Measurements from ENCODE around the gene ARV1.
"Not testable (repeated sequence)": the region's sequence is repeated elsewhere in the genome, so short reads cannot be mapped to it uniquely, and the experiment has no call there.

The ARV1 gene

GRCh38 chr1:231044588-231044987, 65.7 kb downstream of the ARV1 start:
- H3K27ac ChIP-seq (ENCODE audit: low read depth, low read length), result no peak overlapping the region
- H3K36me3 ChIP-seq (ENCODE audit: control insufficient read depth, insufficient read depth, low read length), result no peaks in the 10 kb centered on the region
- H3K9ac ChIP-seq (ENCODE audit: low read length), result no peak overlapping the region
- peaks cover 84% of the 10 kb centered on the region for H3K27me3 ChIP-seq (ENCODE audit: control insufficient read depth, insufficient read depth, low read length)
- peaks cover 2% of the 10 kb centered on the region; the same call in 1 of the 2 replicates for H3K4me1 ChIP-seq (ENCODE audit: control insufficient read depth, insufficient read depth, low read length)
- H3K9me3 ChIP-seq (ENCODE audit: control insufficient read depth, insufficient read depth, low read depth, low read length), result peaks cover 4% of the 10 kb centered on the region; the same call in 1 of the 2 replicates
- no peak overlapping the region for H3K4me3 ChIP-seq (ENCODE audit: low read depth, low read length)

GRCh38 chr1:231045286-231045685, 66.4 kb downstream of the ARV1 start:
- no peak overlapping the region for H3K4me3 ChIP-seq (ENCODE audit: low read depth, low read length)
- H3K27ac ChIP-seq (ENCODE audit: low read depth, low read length), result no peak overlapping the region

GRCh38 chr1:231045921-231046729, 67.2 kb downstream of the ARV1 start:
- H3K27me3 ChIP-seq (ENCODE audit: control insufficient read depth, insufficient read depth, low read length), result peaks cover 70% of the 10 kb centered on the region
- H3K4me1 ChIP-seq (ENCODE audit: control insufficient read depth, insufficient read depth, low read length); H3K27ac ChIP-seq (ENCODE audit: low read depth, low read length); H3K36me3 ChIP-seq (ENCODE audit: control insufficient read depth, insufficient read depth, low read length); H3K9me3 ChIP-seq (ENCODE audit: control insufficient read depth, insufficient read depth, low read depth, low read length); H3K9ac ChIP-seq (ENCODE audit: low read length); H3K4me3 ChIP-seq (ENCODE audit: low read depth, low read length): not testable (repeated sequence)

More at GRCh38 chr1:231045286-231045685, 66.4 kb downstream of the ARV1 start:
- Histone ChIP-seq H3K9ac (ENCODE audit: low read length) (no peak overlapping the region), H3K4me1 (ENCODE audit: control insufficient read depth, insufficient read depth, low read length) (peaks cover 2% of the 10 kb centered on the region; the same call in 1 of the 2 replicates), H3K9me3 (ENCODE audit: control insufficient read depth, insufficient read depth, low read depth, low read length) (peaks cover 4% of the 10 kb centered on the region; the same call in 1 of the 2 replicates), H3K36me3 (ENCODE audit: control insufficient read depth, insufficient read depth, low read length) (no peaks in the 10 kb centered on the region), H3K27me3 (ENCODE audit: control insufficient read depth, insufficient read depth, low read length) (peaks cover 78% of the 10 kb centered on the region)

- Histone ChIP-seq H3K4me1 (ENCODE audit: control insufficient read depth, insufficient read depth, low read length) (no peaks in the 10 kb centered on the region), H3K27me3 (ENCODE audit: control insufficient read depth, insufficient read depth, low read length) (peaks cover 63% of the 10 kb centered on the region), H3K36me3 (ENCODE audit: control insufficient read depth, insufficient read depth, low read length) (no peaks in the 10 kb centered on the region), H3K9me3 (ENCODE audit: control insufficient read depth, insufficient read depth, low read depth, low read length) (peaks cover 4% of the 10 kb centered on the region; the same call in 1 of the 2 replicates), H3K9ac (ENCODE audit: low read length) (no peak overlapping the region), H3K27ac (ENCODE audit: low read depth, low read length) (no peak overlapping the region), H3K4me3 (ENCODE audit: low read depth, low read length) (no peak overlapping the region)
These were observed 68.0 kb downstream of the ARV1 start for GRCh38 chr1:231046730-231047395.

- H3K27me3 ChIP-seq (ENCODE audit: control insufficient read depth, insufficient read depth, low read length), result peaks cover 56% of the 10 kb centered on the region
These were observed 68.6 kb downstream of the ARV1 start for GRCh38 chr1:231047529-231047928.

GRCh38 chr1:231048419-231048818, 69.5 kb downstream of the ARV1 start:
- H3K36me3 ChIP-seq (ENCODE audit: control insufficient read depth, insufficient read depth, low read length); H3K4me1 ChIP-seq (ENCODE audit: control insufficient read depth, insufficient read depth, low read length); H3K27ac ChIP-seq (ENCODE audit: low read depth, low read length); H3K9me3 ChIP-seq (ENCODE audit: control insufficient read depth, insufficient read depth, low read depth, low read length); H3K4me3 ChIP-seq (ENCODE audit: low read depth, low read length); H3K9ac ChIP-seq (ENCODE audit: low read length): not testable (repeated sequence)
- peaks cover 48% of the 10 kb centered on the region for H3K27me3 ChIP-seq (ENCODE audit: control insufficient read depth, insufficient read depth, low read length)

More at GRCh38 chr1:231047529-231047928, 68.6 kb downstream of the ARV1 start:
- not testable (repeated sequence) for H3K36me3 ChIP-seq (ENCODE audit: control insufficient read depth, insufficient read depth, low read length); H3K27ac ChIP-seq (ENCODE audit: low read depth, low read length); H3K4me1 ChIP-seq (ENCODE audit: control insufficient read depth, insufficient read depth, low read length); H3K9ac ChIP-seq (ENCODE audit: low read length); H3K4me3 ChIP-seq (ENCODE audit: low read depth, low read length); H3K9me3 ChIP-seq (ENCODE audit: control insufficient read depth, insufficient read depth, low read depth, low read length)

- Histone ChIP-seq H3K9ac (ENCODE audit: low read length) (no peak overlapping the region), H3K4me1 (ENCODE audit: control insufficient read depth, insufficient read depth, low read length) (no peaks in the 10 kb centered on the region), H3K36me3 (ENCODE audit: control insufficient read depth, insufficient read depth, low read length) (no peaks in the 10 kb centered on the region), H3K4me3 (ENCODE audit: low read depth, low read length) (no peak overlapping the region), H3K27me3 (ENCODE audit: control insufficient read depth, insufficient read depth, low read length) (peaks cover 49% of the 10 kb centered on the region), H3K9me3 (ENCODE audit: control insufficient read depth, insufficient read depth, low read depth, low read length) (peaks cover 4% of the 10 kb centered on the region; the same call in 1 of the 2 replicates), H3K27ac (ENCODE audit: low read depth, low read length) (no peak overlapping the region)
These were observed 70.5 kb downstream of the ARV1 start for GRCh38 chr1:231049121-231049979.
